IMR-90 (cell line): ENCODE results near the gene CCL15. TPM values are rescaled to one million over a fixed set of nuclear protein-coding genes. Genes with fewer than 3 reads are reported as not detected.

ENCODE experiments used
- ATAC-seq: fragments of 200-7000 bp; cut with Tn5 transposase; 2 replicates; pipeline ENCODE4 v1.9.1; 2020; ENCODE audit warnings: low read depth, mild to moderate bottlenecking, moderate library complexity
- BruUV-seq: library from RNA; stranded (reverse); fragments of 400-500 nt; replicated peaks from 2 replicates; lab custom pipeline; 2021; lab: Mats Ljungman, UMichigan
- CTCF ChIA-PET: fragments of 300-600 bp; formaldehyde crosslinking; extraction: SDS; loops from one replicate; lab custom pipeline; 2021; ENCODE audit warnings: antibody characterized with exemption; lab: Yijun Ruan, JAX
- POLR2A ChIA-PET: fragments of 300-600 bp; sonication (Branson Sonifier 250); formaldehyde crosslinking; loops from one replicate; lab custom pipeline; 2022; ENCODE audit warnings: antibody characterized with exemption; ENCODE audit not compliant: unreplicated experiment; lab: Charles Lee
- DNase-seq: peaks from one replicate; pipeline ENCODE4 v3.0.0; 2013
- H2AFZ ChIP-seq: replicated peaks from 2 replicates; pipeline ENCODE3; 2013; ENCODE audit warnings: low read length, mild to moderate bottlenecking; ENCODE audit not compliant: poor library complexity
- H2AK5ac ChIP-seq: 2 replicates; pipeline ENCODE4 v1.6.1; 2013; ENCODE audit warnings: low read depth, low read length, inconsistent platforms
- H2AK9ac ChIP-seq: replicated peaks from 2 replicates; pipeline ENCODE3; 2013; ENCODE audit warnings: mild to moderate bottlenecking, low read depth, low read length, moderate library complexity; ENCODE audit not compliant: poor library complexity
- H2BK120ac ChIP-seq: 2 replicates; pipeline ENCODE4 v1.6.1; 2013; ENCODE audit warnings: low read depth, low read length, inconsistent platforms
- H2BK15ac ChIP-seq: 3 replicates; pipeline ENCODE4 v1.6.1; 2013; ENCODE audit warnings: low read depth, low read length, inconsistent platforms
- H2BK20ac ChIP-seq: 2 replicates; pipeline ENCODE4 v1.6.1; 2013; ENCODE audit warnings: low read depth, mild to moderate bottlenecking, inconsistent platforms, low read length, moderate library complexity
- H2BK5ac ChIP-seq: 2 replicates; pipeline ENCODE4 v1.6.1; 2013; ENCODE audit warnings: mild to moderate bottlenecking, low read depth, low read length, inconsistent platforms; ENCODE audit not compliant: poor library complexity, severe bottlenecking
- H3K14ac ChIP-seq: replicated peaks from 2 replicates; pipeline ENCODE4 v1.6.1; 2013; ENCODE audit warnings: low read depth, low read length, inconsistent platforms
- H3K18ac ChIP-seq: 2 replicates; pipeline ENCODE4 v1.6.1; 2013; ENCODE audit warnings: low read depth, low read length, control low read depth
- H3K23ac ChIP-seq: 2 replicates; pipeline ENCODE4 v1.6.1; 2013; ENCODE audit warnings: low read depth, low read length, inconsistent platforms
- H3K27ac ChIP-seq: 2 replicates; pipeline ENCODE4 v1.5.1; 2013; ENCODE audit warnings: mild to moderate bottlenecking, control low read depth, low read length; ENCODE audit not compliant: insufficient read depth
- H3K27me3 ChIP-seq: 2 replicates; pipeline ENCODE4 v1.6.1; 2013; ENCODE audit warnings: low read length; ENCODE audit not compliant: control insufficient read depth, insufficient read depth
- H3K36me3 ChIP-seq: 2 replicates; pipeline ENCODE4 v1.6.1; 2013; ENCODE audit warnings: low read length, mixed read lengths; ENCODE audit not compliant: control insufficient read depth, insufficient read depth
- H3K4ac ChIP-seq: 2 replicates; pipeline ENCODE4 v1.6.1; 2013; ENCODE audit warnings: low read depth, low read length, inconsistent platforms
- H3K4me1 ChIP-seq: 2 replicates; pipeline ENCODE4 v1.6.1; 2013; ENCODE audit warnings: low read length, mixed read lengths; ENCODE audit not compliant: control insufficient read depth, insufficient read depth
- H3K4me2 ChIP-seq: 2 replicates; pipeline ENCODE4 v1.6.1; 2013; ENCODE audit warnings: low read depth, mild to moderate bottlenecking, control low read depth, low read length, moderate library complexity
- H3K4me3 ChIP-seq: 2 replicates; pipeline ENCODE4 v1.5.1; 2013; ENCODE audit warnings: low read depth, mild to moderate bottlenecking, control low read depth, low read length, moderate library complexity; ENCODE audit not compliant: insufficient read depth
- H3K56ac ChIP-seq: 2 replicates; pipeline ENCODE4 v1.6.1; 2013; ENCODE audit warnings: low read length, inconsistent platforms; ENCODE audit not compliant: insufficient read depth; ENCODE audit errors: extremely low read depth
- H3K79me1 ChIP-seq, 2 experiments: 2 replicates each; pipeline ENCODE4 v1.6.1; 2013; ENCODE audit warnings: low read length in 2 of 2, inconsistent platforms in 1 of 2, low read depth in 1 of 2
- H3K9ac ChIP-seq: 2 replicates; pipeline ENCODE4 v1.6.1; 2013; ENCODE audit warnings: low read depth, low read length, control low read depth
- H3K9me1 ChIP-seq: 2 replicates; pipeline ENCODE4 v1.6.1; 2013; ENCODE audit warnings: low read length, inconsistent platforms; ENCODE audit not compliant: insufficient read depth
- H3K9me3 ChIP-seq: 2 replicates; pipeline ENCODE4 v1.6.1; 2013; ENCODE audit warnings: low read length; ENCODE audit not compliant: control insufficient read depth, insufficient read depth
- H4K20me1 ChIP-seq: 2 replicates; pipeline ENCODE4 v1.6.1; 2013; ENCODE audit warnings: low read length, inconsistent platforms; ENCODE audit not compliant: insufficient read depth
- H4K5ac ChIP-seq: 2 replicates; pipeline ENCODE4 v1.6.1; 2013; ENCODE audit warnings: mild to moderate bottlenecking, low read depth, low read length, control low read depth
- H4K8ac ChIP-seq, 2 experiments: 2 replicates each; pipeline ENCODE4 v1.6.1; 2013; ENCODE audit warnings: low read depth in 2 of 2, low read length in 2 of 2, control low read depth in 1 of 2, inconsistent platforms in 1 of 2
- H4K91ac ChIP-seq: 2 replicates; pipeline ENCODE4 v1.6.1; 2013; ENCODE audit warnings: low read depth, low read length, inconsistent platforms; ENCODE audit not compliant: insufficient read depth
- CEBPB ChIP-seq: IDR thresholded peaks from 2 replicates; pipeline ENCODE4 v1.6.1; 2012; ENCODE audit warnings: low read depth, low read length, improper control_type of control experiment
- CHD1 ChIP-seq: IDR thresholded peaks from 2 replicates; pipeline ENCODE4 v1.6.1; 2012; ENCODE audit warnings: low read depth, low read length, improper control_type of control experiment
- CTCF ChIP-seq: conservative IDR thresholded peaks from 2 replicates; pipeline ENCODE4 v1.5.1; 2012; ENCODE audit warnings: mild to moderate bottlenecking, low read depth, low read length, improper control_type of control experiment
- ELK1 ChIP-seq: fragments of 150-350 bp; IDR thresholded peaks from 2 replicates; pipeline ENCODE4 v1.6.1; 2016; ENCODE audit warnings: low read depth, mild to moderate bottlenecking, low read length, moderate library complexity, borderline replicate concordance
- MAFK ChIP-seq: IDR thresholded peaks from 2 replicates; pipeline ENCODE4 v1.6.1; 2012; ENCODE audit warnings: low read depth, low read length, improper control_type of control experiment
- MXI1 ChIP-seq: IDR thresholded peaks from 2 replicates; pipeline ENCODE4 v1.6.1; 2012; ENCODE audit warnings: low read depth, mild to moderate bottlenecking, low read length, moderate library complexity, borderline replicate concordance
- RAD21 ChIP-seq: IDR thresholded peaks from 2 replicates; pipeline ENCODE4 v1.6.1; 2012; ENCODE audit warnings: low read length, improper control_type of control experiment
- RFX5 ChIP-seq: IDR thresholded peaks from 2 replicates; pipeline ENCODE4 v1.8.0; 2012; ENCODE audit warnings: low read depth, mild to moderate bottlenecking, low read length, moderate library complexity
- WGBS, 2 experiments: methylation state at CpG; one replicate each; pipeline versions ENCODE4 v1.1.5 to v1.1.7; 2013; ENCODE audit warnings: missing lambda C conversion rate in 2 of 2; ENCODE audit not compliant: insufficient read length in 1 of 2; ENCODE audit errors: extremely low coverage in 2 of 2; 5-methylcytosine and 5-hydroxymethylcytosine counted together
- dilution Hi-C: fragments of 300-500 bp; cut with HindIII; formaldehyde crosslinking; loops from one replicate; pipeline ENCODE4 v1.14.3; 2018; ENCODE audit warnings: low sequenced_read_pairs; ENCODE audit not compliant: unreplicated experiment
- in situ Hi-C: fragments of 300-500 bp; cut with MboI; formaldehyde crosslinking; loops from 3 replicates; pipeline ENCODE4 v1.14.3; 2019; ENCODE audit warnings: low sequenced_read_pairs, inconsistent platforms, mixed read lengths
- intact Hi-C: fragments of 100-400 bp; cut with micrococcal nuclease; formaldehyde crosslinking; loops from 2 replicates; pipeline ENCODE4 v1.10.0; 2022
- polyA plus RNA-seq, 3 experiments: library from polyadenylated mRNA; depleted of rRNA; stranded (reverse); fragments of >200 nt; gene quantifications; 2 replicates each; pipeline ENCODE4 v1.2.3, GENCODE V29; 2012; ENCODE audit warnings: low replicate concordance in 1 of 3
- total RNA-seq: library from RNA; depleted of rRNA; stranded (reverse); fragments of >200 nt; gene quantifications from 2 replicates; pipeline ENCODE4 v1.2.3, GENCODE V29; 2012

Gene CCL15
- total and polyA plus RNA-seq, 2 of the 4 experiments (the other 2 are of a cell fraction), result not detected

GRCh38 chr17:35949401-35949800, 52.0 kb downstream of the CCL15 start:
- intact Hi-C loops (no loop called here), dilution Hi-C loops (no loop called here)
- H4K8ac ChIP-seq, result no peak overlapping the region

More at GRCh38 chr17:35949401-35949800, 52.0 kb downstream of the CCL15 start:
- H3K27ac ChIP-seq, result no peak overlapping the region
- H3K4me2 ChIP-seq, result no peak overlapping the region
- BruUV-seq, result no TSS peak
- H2BK20ac ChIP-seq, result no peak overlapping the region
- H3K14ac ChIP-seq, result no peak overlapping the region
- no peak overlapping the region for H2AK5ac ChIP-seq
- no peak for DNase-seq
- no peak overlapping the region for H3K23ac ChIP-seq
- H2AK9ac ChIP-seq, result no peak overlapping the region
- H2AFZ ChIP-seq, result no peak overlapping the region
- H3K9me1 ChIP-seq, result no peaks in the 10 kb centered on the region
- CTCF ChIA-PET, result no interaction called here
- no peaks in the 10 kb centered on the region for H3K4me1 ChIP-seq
- no peaks in the 10 kb centered on the region for H4K20me1 ChIP-seq
- no peak overlapping the region for H3K4ac ChIP-seq
- ATAC-seq, result no peak
- in situ Hi-C loops, result no loop called here
- TF ChIP-seq MAFK (no peak), CHD1 (no peak), CTCF (no peak), MXI1 (no peak), ELK1 (no peak), CEBPB (no peak), RAD21 (no peak), RFX5 (no peak)
- H4K91ac ChIP-seq, result no peak overlapping the region
- no peak overlapping the region for H3K18ac ChIP-seq
- no peak overlapping the region for H2BK15ac ChIP-seq
- H3K56ac ChIP-seq, result no peak overlapping the region
- no peak overlapping the region for H2BK120ac ChIP-seq
- no CpG with 5 or more reads among the region's 3 CpGs for WGBS, 2 experiments
- peaks cover 2% of the 10 kb centered on the region; the same call in 1 of the 2 replicates for H3K27me3 ChIP-seq
- no peaks in the 10 kb centered on the region for H3K9me3 ChIP-seq
- POLR2A ChIA-PET, result no interaction called here
- H3K79me1 ChIP-seq, result no peaks in the 10 kb centered on the region
- H3K36me3 ChIP-seq, result no peaks in the 10 kb centered on the region
- H3K4me3 ChIP-seq, result no peak overlapping the region
- H3K9ac ChIP-seq, result no peak overlapping the region
- no peak overlapping the region for H4K5ac ChIP-seq
- H2BK5ac ChIP-seq, result no peak overlapping the region
